Caki2 (cell line): Measurements from ENCODE around the gene ITLN1. TPM values are rescaled to one million over a fixed set of nuclear protein-coding genes. Genes with fewer than 3 reads are reported as not detected.
A peak's percentile ranks its signal among the peaks of the same experiment; 100 is the strongest.

Experiments
- DNase-seq: peaks from one replicate; pipeline ENCODE4 v3.0.0-alpha.2; 2015; ENCODE audit warnings: low read depth
- in situ Hi-C: cut with HindIII; loops from 2 replicates; pipeline ENCODE4 v1.10.0; 2016; ENCODE audit warnings: low sequenced_read_pairs, low pct_unique_long_range_greater_than_20kb, mixed read lengths
- total RNA-seq: library from RNA; depleted of rRNA; stranded (reverse); fragments of >200 nt; shearing (Covaris generic); gene quantifications from 2 replicates; pipeline ENCODE4 v1.2.3, GENCODE V29; 2014; ENCODE audit warnings: low replicate concordance

The ITLN1 gene
- total RNA-seq, 1 experiment from 2014 or later: not detected

DNA sequence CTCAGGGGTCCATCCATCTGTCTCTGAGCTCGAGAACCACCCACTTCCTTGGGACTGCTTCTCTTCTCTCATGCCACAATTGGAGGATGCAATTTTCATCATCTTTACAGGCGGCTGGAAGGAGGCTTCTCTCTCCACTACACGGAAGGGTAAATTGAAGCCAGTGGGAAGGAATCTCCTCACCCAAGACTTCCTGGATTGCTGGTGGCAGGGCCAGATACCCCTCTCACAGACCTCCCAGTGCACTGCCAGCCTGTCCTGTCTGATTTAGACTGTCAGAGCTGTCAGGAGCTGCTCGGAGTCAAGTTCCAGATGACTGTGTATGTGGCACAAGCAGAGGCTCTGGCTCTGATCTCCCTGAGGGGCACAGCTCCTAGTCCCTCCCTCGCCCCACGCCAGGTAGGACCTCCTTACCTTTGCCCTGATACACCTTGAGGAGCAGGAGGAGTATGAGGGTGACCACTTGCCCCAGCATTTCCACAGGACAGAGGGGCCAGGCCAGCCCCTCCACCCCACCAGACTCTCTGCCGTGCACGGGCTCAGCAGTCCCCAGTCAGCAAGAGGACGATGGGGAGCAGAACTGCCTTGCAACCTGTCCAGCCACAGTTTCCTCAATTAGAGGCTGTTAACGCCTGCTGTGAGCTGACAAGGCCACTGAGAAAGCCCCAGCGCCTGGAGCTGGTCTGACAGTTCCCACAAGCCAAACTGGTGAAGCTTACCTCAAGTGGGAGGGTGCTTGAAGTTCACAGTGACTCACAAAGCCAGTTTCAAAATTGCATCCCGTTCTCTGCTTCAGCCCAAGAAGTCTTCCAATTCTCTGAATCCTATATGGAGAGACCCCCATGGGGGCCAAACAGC is 22.5 kb downstream of the ITLN1 start, which contains the start of gene CD244:
CD244 (minus strand) TSS at position 685 of the 858 bp plus-strand sequence; CDS start at position 475, 210 bp downstream.
- DNase-seq: no peak
- in situ Hi-C loops: no loop called here

DNA sequence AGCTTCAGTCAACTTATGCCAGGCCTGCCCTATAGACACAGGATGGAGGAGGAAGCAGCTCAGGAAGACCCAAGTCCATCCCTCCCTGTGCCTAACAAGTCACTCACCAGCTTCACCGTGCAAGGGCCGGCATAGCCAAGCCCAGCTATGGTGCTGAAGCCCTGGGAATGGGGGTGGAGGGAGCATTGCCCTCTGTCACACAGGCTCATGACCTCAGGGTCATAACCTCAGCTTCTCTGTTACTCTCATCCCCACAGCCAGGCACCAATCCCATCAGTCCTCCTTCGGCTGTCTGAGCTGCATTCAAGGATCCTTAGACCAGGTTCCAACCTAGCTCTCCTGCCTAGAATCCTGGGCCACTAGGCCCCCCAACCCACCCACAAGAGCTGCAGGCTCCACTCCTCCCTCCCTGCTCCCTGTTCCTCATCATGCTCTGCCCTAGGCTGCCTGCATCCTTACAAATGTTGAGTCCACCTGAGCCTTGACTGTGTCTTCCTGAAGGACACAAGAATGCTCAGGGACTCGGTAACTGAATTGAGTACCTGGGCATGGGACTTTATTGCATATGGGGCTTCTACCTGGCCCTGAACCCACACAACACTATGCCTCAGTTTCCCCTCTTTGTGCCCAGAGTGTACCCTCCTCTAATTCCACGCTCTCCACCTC is 24.0 kb downstream of the ITLN1 start:
- DNase-seq: no peak
- in situ Hi-C loops: no loop called here

DNA sequence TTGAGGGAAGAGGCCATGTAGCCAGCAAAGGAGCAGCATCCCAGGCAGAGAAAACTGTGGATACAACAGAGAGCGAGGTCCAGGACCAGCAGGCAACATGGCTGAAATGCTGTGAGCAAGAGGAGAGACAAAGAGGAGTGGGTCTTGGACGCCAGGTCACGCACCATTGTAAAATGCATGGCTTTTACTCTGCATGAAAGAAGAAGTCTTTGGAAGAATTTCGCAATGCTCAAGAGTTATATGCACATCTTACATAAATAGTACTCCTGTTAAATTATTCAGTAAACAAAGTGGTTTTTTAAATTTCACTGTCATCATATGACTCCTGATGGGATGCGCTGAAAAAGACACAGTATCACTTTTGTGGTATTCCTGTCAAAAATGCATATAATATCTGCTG is 25.8 kb downstream of the ITLN1 start:
- in situ Hi-C loops: no loop called here
- no peak for DNase-seq

DNA sequence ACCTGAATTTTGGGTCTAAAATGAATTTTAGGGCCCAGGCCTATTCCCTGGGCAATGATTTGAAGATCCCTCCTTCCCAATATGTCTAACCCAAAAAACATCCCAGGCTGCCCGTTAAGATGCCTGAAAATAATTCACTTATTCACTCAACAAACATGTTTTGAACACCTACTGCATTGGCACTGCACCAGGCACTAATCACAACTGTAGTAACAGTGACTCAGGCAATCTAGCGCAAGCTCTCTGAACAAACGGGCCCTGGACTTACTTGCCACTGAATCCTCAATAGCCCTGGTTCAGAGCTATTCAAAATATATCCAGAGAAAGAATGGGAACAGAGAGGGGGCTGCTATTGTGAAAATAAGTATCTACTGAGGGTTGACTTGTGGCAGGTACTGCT is 26.5 kb downstream of the ITLN1 start:
- in situ Hi-C loops: no loop called here

DNA sequence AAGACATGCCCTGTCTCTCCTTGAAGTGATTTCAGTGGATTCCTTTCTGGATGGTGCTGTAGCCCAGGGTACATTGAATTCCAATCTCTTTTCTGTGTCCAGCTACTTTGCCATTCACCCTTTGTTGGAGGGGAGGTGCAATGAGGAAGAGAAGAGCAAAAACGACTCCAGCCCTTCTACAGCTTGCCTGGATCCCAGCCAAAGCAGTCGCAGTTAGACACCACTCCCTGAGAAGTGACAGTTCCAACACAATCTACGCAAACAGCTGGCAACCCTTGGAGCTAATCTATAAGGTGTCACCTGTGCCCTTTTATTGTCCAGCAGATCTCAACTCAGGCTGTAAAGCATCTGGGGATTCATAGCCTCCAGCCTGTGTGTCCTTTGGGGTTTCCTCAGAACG is 26.9 kb downstream of the ITLN1 start:
- DNase-seq: no peak
- in situ Hi-C loops: no loop called here

More for the DNA sequence above, 26.5 kb downstream of the ITLN1 start:
- no peak for DNase-seq

DNA sequence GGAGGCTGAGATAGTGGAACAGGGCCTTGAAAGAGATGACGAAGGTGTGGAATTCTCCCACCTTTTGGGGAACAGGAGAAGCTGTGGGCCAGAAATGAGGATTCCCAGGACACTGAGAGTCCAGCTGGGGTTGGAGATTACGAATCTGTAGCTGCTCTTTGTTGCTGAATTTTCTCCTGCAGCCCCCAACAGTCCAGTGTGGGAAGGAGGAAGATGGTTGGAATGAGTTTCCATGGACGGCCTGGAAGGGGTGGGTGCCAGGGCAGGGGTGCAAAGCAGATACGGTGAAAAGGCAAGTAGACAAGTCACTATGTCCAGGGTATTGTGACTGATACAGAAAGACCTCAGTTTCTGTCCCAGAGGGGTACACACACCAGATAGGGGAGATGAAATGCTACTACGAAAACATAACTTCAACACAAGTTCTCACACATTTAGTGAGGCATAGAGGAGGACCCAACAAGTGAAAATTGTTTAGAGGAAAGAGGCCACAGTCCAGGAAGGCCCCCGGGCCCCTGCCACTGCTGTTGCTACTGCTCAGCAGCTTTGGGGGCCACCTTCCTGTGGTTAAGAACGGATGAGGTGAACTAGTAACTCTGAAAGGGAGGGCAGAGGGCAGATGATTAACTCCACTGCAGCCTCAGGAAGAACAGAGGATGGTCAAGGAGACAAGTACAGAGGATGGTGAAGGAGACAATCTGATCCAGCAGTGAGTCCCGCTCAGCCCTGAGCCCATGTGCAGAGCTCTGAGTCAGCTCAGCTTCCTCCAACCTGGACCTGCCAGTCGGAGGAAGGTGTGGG is 29.6 kb downstream of the ITLN1 start:
- in situ Hi-C loops: no loop called here

DNA sequence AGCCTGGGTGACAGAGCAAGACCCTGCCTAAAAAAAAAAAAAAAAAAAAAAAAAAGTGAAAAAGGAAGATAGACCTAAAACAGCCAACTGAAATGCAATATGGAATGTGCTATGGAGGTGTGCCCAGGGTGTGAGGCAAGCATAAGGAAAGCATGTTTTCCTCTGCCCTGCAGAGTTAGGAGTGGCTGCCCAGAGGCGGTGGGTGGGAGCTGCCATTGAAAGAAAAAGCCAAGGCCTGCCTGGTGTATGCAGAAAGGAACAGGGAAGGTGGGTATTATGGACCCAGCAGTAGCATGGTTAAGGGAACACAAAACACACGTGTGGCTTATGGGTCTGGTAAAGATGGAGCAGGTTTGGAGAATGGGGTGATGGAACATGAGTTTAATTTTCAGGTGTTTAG is 31.2 kb downstream of the ITLN1 start:
- DNase-seq: no peak

More for the DNA sequence above, 29.6 kb downstream of the ITLN1 start:
- no peak for DNase-seq

DNA sequence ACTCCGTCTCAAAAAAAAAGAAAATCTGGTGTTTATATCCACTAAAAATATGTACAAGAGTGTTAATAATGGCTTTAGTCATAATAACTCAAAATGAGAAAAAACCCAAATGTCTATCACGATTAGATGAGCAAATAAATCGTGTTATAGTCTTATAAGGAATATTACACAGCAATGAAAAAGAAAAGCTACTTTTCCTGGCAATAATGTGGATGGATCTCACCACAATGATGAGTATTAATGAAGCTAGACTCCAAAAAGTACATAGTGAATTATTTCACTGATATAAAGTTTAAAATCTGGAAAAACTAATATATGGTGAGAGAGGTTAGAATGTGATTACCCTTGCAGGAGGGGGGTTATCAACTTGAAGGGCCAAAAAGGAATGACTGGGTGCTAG is 32.0 kb downstream of the ITLN1 start:
- no peak for DNase-seq
- in situ Hi-C loops: no loop called here

More for the DNA sequence above, 31.2 kb downstream of the ITLN1 start:
- in situ Hi-C loops: no loop called here

DNA sequence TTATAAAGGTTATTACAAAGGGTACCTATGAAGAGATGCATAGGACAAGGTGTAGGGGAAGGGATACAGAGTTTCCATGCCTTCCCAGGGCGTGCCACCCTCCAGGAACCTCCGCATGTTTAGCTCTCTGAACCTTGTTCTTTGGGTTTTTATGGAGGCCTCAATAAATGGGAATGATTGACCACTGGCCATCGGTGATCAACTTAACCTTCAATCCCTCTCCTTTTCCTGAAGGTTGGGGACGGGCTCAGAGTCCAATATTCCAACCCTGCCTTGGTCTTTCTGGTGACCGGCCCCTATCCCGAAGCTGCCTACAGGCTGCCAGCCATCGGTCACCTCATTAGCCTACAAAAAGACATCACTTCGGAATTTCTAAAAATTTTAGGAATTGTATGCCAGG is 34.0 kb downstream of the ITLN1 start:
- in situ Hi-C loops: no loop called here

DNA sequence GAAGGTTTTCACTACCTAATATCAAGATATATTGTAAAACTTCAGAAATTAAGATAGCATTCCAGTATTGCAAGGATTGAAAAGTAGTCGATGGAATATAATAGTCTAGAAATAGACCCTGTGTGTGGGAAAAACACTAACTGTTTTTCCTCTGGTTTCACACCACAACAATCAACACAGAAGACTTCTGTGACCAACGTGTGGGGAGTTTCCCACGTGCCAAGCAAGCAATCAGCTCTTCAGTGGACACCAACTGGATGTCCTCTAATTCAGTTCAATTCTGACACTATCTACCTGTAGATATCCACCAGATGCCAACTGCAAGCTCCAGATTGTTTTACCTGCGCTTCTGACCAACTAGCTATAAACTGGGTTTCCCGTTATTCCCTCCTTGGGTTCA is 34.4 kb downstream of the ITLN1 start:
- in situ Hi-C loops: no loop called here

More for the DNA sequence above, 34.0 kb downstream of the ITLN1 start:
- DNase-seq: no peak

DNA sequence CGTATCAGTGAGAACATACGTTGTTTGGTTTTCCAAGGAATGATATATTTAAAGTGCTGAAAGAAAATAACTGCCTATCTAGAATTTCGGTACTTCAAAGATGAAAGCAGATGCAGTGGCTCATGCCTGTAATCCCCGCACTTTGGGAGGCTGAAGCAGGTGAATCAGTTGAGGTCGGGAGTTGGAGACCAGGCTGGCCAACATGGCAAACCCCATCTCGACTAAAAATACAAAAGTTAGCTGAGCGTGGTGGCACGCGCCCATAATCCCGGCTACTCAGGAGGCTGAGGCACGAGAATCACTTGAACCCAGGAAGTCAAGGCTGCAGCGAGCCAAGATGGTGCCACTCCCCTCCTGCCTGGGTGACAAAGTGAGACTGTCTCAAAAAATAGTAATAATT is 38.7 kb downstream of the ITLN1 start:
- in situ Hi-C loops: no loop called here
- DNase-seq: no peak

More for the DNA sequence above, 34.4 kb downstream of the ITLN1 start:
- DNase-seq: no peak

DNA sequence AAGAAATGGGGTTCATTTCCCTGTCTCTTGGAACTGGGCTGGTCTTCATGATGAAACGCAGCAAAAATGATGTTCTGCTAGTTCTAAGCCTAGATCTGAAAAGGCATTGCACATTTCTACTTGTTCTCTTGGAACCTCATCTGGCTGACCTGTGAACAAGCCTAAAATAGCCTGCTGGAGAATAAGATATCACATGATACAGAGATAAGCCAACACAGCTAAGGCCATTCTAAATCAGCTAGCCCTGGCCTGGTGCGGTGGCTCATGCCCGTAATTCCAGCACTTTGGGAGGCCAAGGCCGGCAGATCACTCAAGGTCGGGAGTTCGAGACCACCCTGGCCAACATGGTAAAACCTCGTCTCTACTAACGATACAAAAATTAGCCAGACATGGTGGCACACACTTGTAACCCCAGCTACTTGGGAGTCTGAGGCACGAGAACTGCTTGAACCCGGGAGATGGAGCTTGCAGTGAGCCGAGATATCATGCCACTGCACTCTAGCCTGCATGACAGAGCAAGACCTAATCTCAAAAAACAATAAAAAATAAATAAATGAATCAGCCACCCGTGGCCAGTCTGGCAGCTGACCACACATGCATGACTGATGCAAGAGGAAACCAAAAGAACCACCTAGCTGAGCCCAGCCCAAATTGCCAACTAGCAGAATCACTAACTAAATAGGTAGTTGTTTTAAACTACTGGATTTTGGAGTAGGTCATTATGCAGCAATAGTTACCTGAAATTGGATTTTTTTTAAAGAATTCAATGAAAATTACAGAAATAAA is 40.3 kb downstream of the ITLN1 start:
- DNase-seq: peak; percentile 10
- in situ Hi-C loops: no loop called here

DNA sequence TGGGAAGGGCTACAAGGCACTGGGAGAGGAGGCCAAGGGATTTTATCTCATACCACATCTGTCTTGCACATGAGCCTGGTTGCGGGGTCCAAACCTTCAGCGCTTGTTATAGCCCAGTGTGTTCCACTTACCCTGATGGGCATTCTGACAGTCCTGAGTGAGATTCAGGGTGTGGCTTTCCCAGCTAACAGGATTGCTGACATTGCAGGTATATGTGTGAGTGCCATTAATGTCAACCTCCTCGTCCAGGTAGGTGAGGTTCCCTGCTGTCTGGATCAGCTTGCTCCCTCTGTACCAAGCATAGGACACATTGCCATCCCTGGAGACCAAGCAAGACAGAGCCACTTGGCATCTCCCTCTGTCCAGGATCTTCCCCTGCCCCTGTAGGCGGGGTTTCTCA is 43.9 kb downstream of the ITLN1 start:
- DNase-seq: no peak

DNA sequence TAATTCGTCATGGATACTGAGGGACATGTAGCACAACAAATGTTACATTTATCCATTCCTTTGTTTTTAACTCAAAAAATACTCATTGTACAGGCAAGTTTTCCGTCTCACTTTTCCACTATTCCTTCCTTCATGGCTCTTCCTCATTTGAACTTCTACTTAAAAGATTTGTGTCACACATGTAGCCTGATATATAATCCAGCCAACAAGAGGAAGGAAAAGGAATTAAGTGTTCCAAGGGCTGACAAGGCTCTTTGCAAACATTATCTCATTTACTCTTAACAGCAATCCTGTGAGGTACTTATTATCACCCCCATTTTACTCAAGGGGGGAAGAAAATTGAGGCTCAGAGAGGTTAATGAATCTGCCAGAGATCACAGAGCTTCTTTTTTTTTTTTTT is 45.2 kb downstream of the ITLN1 start:
- in situ Hi-C loops: no loop called here
- DNase-seq: no peak

More for the DNA sequence above, 43.9 kb downstream of the ITLN1 start:
- in situ Hi-C loops: no loop called here

DNA sequence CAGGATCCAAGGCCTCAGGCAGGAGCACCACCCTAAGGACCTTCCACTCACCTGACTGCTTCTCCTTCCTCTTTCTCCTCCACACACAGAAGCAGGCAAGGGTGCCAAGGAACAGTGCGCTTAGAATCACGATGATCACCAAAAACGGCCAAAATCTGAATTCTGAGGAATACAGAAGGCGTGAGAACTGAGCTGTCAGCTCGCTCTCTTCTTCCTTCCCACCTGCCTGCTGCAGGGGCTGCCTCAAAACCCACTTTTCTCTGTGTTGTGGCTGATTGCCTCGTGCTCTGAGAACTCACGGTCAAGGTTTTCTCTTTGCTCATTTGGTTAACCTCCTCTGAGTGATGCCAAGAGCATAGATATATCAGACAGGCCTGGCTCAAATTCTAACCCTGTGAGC is 46.1 kb downstream of the ITLN1 start:
- no peak for DNase-seq
- in situ Hi-C loops: no loop called here

DNA sequence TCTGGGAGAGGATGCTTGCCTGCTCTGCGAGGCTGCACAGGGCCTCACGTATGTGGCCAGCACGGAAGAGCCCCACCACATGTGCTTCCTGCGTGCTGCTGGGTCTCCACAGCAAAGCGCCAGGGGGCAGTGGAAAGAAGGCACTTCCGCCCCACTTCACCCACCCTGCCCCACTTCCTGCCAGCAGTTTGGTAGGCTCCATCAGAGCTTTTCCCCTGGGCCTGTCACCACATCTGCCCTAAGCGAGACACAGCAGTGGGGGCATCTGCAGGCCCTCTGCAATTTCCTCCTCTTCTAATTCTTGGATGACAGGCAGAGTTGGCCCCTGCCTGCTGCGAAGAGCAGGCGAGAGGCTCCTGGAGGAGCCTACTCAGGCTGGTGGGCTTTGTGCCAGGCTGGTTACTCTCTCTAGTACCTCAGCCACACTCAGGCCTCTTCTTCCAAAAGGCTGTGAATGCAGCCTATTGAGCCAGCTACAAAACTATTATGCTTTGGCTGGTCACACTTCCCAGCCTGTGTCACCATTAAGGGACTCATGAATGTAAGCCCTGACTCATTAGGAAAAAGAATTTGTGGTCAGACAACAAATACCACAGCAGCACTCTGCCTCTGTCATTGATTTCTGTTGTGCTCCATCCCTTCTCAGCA is 47.3 kb downstream of the ITLN1 start:
- peak; percentile 16 for DNase-seq
- in situ Hi-C loops: no loop called here

DNA sequence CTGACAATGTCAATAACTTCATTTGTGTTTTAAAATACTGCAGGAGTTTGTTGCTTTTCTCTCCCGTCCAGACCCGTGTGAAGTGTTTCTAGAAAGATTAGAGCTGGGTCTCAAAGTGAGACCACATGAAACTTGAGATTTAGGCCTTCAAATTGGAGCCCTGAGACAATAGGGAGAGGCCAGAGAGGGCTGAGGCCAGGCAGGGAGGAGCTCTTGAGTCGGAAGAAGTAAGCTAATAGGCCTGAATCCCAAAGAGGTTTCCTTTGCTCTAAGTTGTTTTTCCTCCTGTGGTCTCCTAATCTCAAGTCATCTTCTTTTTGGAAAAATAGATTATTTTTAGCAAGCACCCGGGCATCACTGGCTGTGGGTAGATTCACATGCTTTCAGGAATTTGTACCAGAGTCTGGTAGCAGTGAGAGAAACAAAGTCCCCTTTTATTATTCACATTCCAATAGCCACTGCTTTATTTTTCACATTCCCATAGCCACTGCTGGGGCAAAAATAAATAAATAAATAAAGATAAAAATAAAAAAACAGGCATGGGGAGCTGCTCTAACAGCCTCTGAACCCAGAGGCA is 47.9 kb downstream of the ITLN1 start:
- DNase-seq: no peak
- in situ Hi-C loops: no loop called here
